GM21528 (cell line): Measurements from ENCODE around the gene NBDY.

Experiments used
- ATAC-seq: cut with Tn5 transposase; IDR thresholded peaks from one replicate; pipeline ENCODE4 v1.9.1; 2021; ENCODE audit warnings: mild to moderate bottlenecking, moderate library complexity; ENCODE audit not compliant: unreplicated experiment, low FRiP score

NBDY gene

DNA sequence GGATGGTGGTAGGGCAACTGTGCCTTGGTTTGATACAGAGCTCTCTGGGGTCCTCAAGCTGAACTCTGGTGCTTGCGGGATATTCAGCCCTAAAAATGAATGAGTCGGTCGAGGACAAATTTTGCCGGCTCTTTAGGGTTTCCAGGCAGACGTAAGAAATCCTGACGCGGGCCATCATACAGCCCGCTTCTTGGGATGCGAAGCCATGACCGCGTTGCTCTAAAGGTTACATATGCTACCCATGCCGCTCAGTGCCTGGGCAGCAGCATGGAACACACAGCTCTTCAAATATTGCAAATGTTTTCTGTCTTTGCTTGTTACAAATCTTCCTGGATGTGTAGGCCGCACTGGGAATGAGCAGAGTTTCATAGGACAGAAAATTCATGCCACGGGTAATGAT lies 55.6 kb downstream of the NBDY start:
- ATAC-seq, result no peak

DNA sequence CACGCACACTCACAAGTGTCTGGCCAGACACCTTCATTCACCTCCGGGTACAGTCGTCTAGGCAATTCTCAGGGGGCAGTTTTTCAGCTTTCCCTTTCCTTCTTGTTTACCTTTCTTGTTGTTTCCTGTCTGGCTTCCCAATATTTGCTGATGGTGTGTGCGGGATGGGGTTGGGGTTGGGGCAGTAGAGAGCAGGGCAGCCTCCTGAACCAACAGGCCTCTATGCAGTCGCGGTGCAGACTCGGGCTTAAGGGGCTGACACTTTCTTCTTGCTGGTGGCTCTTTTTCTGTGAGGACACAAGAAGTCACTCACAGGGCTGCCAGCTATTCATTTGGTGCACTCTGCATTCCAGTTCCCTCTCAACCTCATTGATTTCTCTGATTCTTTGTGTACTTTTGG lies 56.4 kb downstream of the NBDY start:
- no peak for ATAC-seq

DNA sequence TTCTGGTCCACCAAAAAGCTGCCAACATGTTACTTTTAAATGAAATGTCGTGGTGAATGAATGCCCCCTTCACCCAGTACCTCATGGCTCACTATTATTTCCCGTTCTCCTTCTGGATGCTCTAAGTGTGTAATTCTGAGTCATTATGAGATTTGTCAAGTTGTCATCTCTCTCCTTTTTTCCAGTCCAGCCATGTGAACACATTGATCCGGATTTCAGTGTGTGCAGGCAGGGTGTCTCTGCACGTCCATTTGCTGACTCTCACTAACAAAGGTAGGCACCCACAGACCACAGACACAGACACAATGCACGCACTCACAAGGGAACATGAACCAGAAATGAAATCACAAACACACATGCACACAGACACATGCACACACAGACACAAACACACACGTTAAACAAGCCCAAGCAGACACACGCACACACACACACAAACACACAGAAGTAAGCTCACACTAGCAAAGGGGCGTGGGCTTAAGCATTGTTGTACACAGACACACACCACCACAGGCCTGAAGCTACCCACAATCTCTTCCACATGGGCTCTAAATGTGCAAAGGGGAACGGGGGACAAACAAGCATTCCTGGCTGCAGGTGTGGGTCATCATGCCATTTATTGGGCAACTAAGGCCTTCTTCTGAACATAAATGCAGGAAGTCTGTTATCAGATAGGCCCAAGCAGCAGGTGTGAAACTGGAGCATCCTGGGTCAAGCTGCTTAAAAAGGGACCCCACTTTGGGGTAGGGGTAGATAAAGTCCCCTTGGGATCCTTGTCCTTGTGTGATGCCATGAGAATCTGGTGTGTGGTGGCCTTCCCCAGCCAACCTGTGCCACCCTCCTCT lies 58.1 kb downstream of the NBDY start:
- ATAC-seq, result no peak

DNA sequence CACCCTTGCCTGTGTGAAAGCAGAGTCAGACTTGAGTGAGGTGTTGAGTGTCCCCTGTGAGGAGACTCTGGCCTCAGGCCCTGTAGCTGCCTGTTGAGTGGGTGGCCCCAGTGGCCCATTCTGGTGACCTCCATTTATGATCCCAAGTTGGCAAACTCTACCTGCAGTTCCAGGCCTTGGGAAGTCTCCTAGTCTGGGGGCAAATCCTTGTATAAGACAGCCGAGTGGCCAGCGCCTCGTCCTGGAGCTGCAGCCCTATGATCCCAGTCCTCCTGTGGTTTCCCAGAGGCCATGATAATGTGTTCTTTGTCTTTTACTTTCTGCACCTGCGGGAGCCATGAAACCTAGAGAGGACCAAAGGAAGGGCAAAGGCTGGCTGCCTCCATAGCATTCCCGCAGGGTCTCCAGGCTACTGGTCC lies 58.7 kb downstream of the NBDY start:
- no peak for ATAC-seq

DNA sequence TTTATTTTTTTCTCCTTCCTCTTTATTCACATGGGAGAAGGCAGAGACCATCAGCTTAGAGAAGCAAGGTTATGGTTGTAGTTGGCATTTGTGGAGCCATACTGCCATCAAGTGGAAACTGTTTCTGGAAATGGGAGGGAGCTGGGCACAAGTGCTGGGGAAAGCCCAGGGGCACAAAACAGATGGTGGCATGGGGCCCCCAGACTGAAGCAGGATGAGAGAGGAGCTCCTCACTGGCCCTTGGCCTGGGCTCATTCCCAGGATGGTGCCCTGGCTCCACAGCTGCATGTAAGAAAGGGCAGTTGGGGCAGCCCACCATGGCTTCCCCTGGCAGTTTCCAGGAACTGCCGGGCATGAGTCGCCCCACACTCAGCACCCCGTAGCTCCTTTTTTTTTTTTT lies 59.2 kb downstream of the NBDY start:
- ATAC-seq, result no peak

DNA sequence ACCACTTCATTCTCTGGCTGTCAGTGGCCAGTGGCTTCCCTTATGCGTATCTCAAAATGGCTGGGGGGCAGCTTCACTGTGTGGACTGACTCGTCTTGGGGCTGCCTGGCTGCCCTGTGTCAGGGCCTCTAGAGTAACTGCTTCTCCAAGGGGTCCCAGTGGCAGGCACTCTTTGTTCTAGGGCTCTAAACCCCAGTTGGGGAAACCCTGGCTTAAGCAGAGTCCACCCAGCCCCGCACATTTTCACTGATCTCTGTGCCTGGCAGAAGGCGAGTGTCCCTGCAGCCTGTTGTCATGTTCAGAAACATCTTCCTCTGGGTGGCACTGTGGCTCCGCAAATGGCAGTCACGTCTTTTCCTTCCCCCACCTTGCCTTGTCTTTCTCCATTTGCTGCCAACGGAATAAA lies 59.7 kb downstream of the NBDY start:
- ATAC-seq, result no peak

DNA sequence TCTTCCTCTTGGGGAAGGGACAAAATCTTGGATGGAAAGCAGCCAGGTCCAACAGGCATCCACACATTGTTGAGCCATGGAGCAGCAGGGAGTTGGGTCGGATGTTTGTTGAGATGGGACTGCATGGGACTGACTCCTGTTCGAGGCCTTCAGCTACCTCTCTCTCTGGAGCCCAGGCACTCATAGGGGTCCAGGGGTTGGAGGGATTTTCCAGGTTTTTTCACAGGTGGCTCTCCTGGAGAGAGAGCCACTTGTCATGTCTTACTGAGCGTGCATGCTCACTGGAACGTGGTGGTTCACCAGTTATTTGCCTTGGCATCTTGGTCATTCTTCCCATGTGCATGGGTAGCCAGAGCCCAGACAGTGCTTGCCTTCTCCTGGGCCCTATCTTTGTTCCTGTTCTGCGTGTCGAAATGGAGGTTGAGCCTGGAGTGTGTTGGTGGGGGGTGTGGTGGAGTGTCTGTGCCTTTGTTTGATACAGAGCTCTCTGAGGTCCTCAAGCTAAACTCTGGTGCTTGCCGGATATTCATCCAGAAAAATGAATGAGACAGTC lies 60.6 kb downstream of the NBDY start:
- ATAC-seq, result no peak

DNA sequence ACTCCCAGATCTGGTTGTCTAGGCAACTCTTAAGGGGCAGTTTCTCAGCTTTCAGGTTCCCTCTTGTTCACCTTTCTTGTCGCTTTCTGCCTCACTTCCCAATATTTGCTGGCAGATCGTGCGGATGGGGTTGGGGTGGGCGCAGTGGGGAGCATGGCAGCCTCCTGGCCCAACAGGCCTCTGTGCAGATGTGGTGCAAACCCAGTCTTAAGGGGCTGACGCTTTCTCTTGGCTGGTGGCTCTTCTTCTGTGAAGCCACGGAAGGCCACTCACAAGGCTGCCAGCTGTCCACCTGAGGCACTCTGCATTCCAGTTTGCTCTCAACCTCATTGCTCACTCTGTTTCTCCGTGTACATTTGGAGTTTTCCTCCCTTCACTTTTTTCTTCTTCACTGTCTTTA lies 61.7 kb downstream of the NBDY start:
- ATAC-seq, result no peak

DNA sequence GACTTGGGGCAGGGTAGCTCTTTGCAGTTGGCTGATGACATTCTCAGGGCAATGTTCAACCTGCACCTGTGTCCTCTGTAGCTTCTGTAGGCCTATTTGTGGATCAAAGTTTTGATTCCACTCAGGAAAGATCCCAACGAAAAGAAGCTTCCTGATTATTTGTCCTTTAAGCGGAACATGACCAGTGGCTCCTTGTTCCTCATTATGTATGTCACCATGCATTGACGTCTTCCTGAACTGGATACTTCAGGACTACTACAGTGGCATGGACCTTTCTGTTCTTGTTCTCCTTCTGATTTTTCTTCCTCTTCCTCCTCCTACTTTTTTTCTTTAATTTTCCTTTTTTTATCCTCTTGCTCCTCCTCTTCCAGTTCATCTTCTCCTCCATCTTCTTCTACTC lies 62.4 kb downstream of the NBDY start:
- no peak for ATAC-seq

DNA sequence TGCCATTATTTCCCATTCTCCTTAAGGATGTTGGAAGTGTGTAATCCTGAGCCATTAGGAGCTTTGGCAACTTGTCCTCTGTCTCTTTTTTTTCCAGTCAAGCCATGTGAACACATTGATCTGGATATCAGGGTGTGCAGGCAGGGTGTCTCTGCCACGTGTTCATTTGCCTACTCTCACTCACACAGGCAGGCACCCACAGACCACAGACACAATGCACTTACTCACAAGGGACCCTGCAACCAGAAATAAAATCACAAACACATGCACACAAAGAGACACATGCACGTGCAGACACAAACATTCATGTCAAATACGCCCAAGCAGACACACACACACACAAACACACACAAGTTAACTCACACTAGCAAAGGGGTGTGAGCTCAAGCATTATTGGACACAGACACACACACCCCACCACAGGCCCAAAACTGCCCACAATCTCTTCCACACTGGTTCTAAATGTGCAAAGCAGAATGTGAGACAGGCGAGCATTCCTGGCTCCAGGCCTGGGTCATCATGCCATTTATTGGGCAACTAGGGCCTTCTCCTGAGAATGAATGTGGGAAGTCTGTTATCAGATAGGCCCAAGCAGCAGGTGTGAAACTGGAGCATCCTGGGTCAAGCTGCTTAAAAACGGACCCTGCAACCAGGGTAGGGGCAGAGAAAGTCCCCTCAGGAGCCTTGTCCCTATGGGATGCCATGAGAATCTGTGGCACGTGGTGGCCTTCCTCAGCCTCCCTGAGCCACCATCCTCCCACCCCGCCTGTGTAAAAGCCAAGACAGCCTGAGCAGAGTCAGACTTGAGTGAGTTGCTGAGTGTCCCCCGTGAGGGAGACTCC lies 63.4 kb downstream of the NBDY start:
- ATAC-seq, result no peak

DNA sequence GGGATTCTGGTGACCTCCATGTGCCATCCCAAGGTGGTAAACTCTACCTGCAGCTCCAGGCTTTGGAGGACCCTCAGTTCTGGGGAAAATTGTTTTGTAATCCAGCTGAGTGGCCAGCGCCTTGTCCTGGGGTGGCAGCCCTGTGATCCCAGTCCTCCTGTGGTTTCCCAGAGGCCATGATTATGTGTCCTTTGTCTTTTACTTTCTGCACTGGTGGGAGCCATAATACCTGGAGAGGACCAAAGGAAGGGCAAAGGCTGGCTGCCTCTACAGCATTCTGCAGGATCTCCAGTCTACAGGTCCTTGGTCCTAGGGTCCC lies 64.0 kb downstream of the NBDY start:
- no peak for ATAC-seq

DNA sequence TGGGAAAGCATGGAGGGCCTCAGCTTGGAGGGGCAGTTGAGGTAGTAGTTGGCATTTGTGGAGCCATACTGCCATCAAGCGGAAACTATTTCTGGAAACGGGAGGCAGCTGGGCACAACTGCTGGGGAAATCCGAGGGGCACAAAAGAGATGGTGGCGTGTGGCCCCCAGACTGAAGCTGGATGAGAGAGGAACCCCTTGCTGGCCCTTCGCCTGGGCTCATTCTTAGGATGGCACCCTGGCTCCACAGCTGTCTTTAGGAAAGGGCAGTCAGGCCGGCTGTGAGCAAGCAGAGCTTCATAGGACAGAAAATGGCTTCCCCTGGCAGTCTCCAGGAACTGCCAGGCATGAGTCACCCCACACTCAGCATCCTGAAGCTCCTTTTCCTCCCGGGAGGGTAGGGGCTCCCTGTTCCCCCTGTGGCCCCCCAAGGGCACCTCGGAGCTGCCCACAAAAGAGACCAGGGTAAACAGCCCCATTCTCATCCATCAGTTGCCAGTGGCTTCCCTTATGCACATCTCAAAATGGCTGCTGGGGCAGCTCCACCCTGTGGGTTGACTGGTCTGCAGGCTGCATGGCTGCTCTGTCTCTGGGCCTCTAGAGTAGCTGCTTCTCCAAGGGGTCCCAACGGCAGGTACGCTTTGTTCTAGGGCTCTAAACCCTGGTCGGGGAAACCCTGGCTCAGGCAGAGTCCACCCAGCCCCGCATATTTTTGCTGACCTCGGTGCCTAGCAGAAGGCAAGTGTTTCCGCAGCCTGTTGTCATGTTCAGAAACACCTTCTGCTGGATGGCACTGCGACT lies 64.7 kb downstream of the NBDY start:
- no peak for ATAC-seq

DNA sequence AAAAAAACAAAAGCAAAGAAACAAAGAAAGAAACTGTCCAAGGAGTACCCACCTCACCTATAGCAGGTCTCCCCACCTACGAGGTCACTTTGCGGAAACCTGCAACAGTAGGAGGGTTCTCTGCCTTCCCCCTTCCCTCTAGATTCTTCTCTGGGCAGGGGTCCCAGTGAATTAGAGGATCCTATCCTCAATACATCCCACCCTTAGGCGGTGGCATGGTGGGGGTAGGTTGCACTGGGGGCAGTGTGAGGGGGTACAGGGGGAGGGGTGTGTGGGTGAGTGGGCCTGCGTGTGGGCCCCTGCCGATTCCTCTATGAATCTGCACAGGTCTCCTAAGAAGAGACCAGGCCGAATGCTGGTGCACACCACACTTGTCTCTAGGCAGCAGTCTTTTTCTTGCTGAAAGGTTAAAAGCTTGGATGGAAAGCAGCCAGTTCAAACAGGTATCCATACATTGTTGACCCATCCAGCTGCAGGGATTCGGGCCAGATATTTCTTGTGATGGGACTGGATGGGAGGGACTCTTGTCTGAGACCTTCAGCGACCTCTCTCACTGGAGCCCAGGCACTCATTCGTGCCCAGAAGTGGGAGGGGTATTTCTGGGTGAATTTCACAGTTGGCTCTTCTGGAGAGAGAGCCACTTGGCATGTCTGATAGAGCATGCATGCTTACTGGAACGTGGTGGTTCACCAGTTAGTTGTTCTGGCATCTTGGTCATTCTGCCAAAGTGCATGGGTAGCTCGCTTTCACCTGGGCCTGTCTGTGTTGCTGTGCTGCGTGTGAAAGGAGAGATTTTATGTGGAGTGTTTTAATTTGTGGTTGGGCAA lies 65.6 kb downstream of the NBDY start:
- no peak for ATAC-seq

DNA sequence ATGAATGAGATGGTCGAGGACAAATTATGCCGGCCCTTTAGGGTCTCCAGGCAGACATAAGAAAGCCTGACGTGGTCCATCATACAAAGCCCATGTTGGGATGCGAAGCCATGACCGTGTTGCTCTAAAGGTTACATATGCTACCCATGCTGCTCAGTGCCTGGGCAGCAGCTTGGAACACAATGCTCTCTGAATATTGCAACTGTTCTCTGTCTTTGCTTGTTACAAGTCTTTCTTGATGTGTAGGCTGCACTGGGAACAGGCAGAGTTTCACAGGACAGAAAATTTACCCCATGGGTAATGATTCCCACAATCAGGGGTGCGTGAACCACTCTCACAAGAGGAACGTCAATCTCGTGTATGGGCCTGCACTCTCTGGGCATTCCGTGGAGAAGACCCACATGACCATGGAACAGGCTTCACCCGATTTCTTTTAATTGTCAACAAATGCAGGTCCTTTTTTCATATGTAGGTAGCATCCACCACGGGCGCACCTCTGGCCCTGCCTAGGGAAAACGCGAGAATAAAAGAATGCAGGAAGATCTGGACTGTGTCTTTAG lies 66.3 kb downstream of the NBDY start:
- ATAC-seq, result no peak

DNA sequence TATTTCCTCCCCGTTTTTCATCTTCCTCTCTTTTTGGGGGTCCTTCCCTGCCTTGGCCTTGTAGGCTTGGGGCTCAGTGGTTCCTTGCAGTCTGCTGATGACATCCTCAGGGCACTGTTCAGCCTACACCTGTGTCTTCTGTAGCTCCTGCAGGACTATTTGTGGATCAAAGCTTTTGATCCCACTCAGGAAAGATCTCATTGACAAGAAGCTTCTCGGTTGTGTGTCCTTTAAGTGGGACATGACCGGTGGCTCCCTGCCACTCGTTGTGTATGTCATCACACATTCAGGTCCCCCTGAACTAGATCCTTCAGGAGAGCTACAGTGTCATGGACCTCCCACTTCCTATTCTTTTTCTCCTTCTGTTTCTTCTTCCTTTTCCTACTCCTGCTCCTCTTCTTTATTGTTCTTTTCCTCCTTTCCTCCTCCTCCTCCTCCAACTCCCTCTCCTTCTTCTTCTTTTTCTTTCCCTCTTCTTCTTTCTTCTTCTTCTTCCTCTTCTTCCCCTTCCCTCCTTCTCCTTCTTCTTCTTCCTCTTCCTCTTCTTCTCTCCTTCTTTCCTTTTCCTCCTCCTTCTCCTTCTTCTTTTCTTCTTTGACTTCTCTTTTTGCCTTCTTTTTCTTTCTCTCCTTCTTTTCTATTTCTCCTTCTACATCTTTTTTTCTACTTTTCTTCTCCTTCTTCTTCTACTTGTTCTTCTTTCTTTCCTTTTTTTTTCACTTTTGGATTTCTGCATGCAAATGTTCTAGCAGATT lies 67.8 kb downstream of the NBDY start:
- no peak for ATAC-seq

DNA sequence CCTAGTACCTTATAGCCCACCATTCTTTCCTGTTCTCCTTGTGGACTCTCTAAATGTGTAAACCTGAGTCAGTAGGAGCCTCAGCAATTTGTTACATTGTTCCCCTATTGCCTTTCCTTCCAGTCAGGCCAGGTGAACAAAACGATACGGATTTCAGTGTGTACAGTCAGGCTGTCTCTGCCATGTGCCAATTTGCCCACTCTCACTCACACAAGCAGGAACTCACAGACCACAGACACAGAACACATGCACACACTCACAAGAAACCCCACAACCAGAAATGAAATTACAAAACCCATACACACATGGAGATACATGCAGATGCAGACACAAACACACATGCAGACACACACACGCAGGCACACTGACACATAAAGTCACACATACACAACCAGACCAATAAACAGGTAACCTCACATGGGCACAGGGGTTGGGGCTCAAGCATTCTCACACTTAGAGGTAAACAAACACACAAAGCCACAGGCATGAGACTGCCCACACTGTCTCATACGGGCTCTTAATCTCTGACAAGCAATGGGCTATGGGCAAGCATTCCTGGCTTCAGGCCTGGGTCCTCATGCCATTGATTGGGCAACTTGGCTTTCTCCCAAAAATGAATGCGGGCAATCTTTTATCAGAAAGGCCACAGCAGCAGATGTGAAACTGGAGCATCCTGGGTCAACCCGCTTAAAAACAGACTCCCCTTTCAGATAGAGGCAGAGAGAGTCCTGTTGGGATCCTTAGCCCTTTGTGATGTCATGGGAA lies 68.7 kb downstream of the NBDY start:
- ATAC-seq, result no peak

DNA sequence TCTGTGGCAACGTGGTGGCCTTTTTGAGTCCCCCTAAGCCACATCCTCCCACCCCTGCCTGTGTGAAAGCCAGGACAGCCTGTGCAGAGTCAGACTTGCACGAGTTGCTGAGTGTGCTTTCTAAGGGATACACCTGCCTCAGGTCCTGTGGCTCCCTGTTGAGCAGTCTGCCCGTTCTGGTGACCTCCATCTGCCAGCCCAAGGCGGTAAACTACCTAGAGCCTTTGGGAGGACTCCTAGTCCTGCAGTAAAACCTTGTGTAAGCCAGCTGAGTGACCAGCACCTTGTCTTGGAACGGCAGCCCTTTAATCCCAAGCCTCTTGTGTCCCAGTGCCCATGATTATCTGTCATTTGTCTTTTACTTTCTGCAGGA lies 69.3 kb downstream of the NBDY start:
- ATAC-seq, result no peak
